ENCODE measurements around the gene TPM3.
"Not testable (repeated sequence)": the region's sequence is repeated elsewhere in the genome, so short reads cannot be mapped to it uniquely, and the experiment has no call there.

The TPM3 gene

GRCh38 chr1:154159554-154159953 lies 32.3 kb downstream of the TPM3 start:
- DNase-seq: no peak

- DNase-seq: no peak
These were observed 33.4 kb downstream of the TPM3 start for GRCh38 chr1:154158307-154159125.

GRCh38 chr1:154157520-154158306 lies 34.2 kb downstream of the TPM3 start:
- no peak for DNase-seq

GRCh38 chr1:154155251-154155650 lies 36.6 kb downstream of the TPM3 start:
- no peak for DNase-seq

- DNase-seq: no peak
These were observed 37.2 kb downstream of the TPM3 start, which contains the start of gene NUP210L for GRCh38 chr1:154154534-154155191. NUP210L (minus strand) TSS chr1:154155073.

GRCh38 chr1:154154053-154154452 lies 37.8 kb downstream of the TPM3 start:
- no peak for DNase-seq

- DNase-seq: no peak
These were observed 40.6 kb downstream of the TPM3 start for GRCh38 chr1:154151311-154151710.

- DNase-seq: no peak
These were observed 43.1 kb downstream of the TPM3 start for GRCh38 chr1:154148807-154149206.

GRCh38 chr1:154147505-154147904 lies 44.4 kb downstream of the TPM3 start:
- not testable (repeated sequence) for DNase-seq

GRCh38 chr1:154145986-154146385 lies 45.9 kb downstream of the TPM3 start:
- DNase-seq: no peak

- DNase-seq: no peak
These were observed 49.5 kb downstream of the TPM3 start for GRCh38 chr1:154142358-154142757.

- no peak for DNase-seq
These were observed 50.7 kb downstream of the TPM3 start for GRCh38 chr1:154141240-154141639.

- DNase-seq: no peak
These were observed 54.0 kb downstream of the TPM3 start for GRCh38 chr1:154137888-154138287.

- DNase-seq: no peak
These were observed 58.6 kb downstream of the TPM3 start for GRCh38 chr1:154133256-154133655.

GRCh38 chr1:154129391-154129970 lies 62.4 kb downstream of the TPM3 start:
- DNase-seq: no peak

- not testable (repeated sequence) for DNase-seq
These were observed 68.7 kb downstream of the TPM3 start for GRCh38 chr1:154123205-154123604.

- DNase-seq: no peak
These were observed 74.3 kb downstream of the TPM3 start for GRCh38 chr1:154117642-154118041.

GRCh38 chr1:154115180-154115579 lies 76.7 kb downstream of the TPM3 start:
- DNase-seq: no peak

All from NCI-H1417 treated with DMSO at 0.1 percent for 48 hours (cell line).